H9 (cell line): ENCODE measurements around the gene RUVBL1. TPM values are rescaled to one million over a fixed set of nuclear protein-coding genes. Genes with fewer than 3 reads are reported as not detected.

Experiments
- DNase-seq: peaks from one replicate; pipeline ENCODE4 v3.0.0-alpha.2; 2017
- H2AFZ ChIP-seq: one replicate; pipeline ENCODE4 v1.6.1; 2013; ENCODE audit warnings: mild to moderate bottlenecking, low read length, control low read depth, moderate library complexity
- H2AK5ac ChIP-seq: 2 replicates; pipeline ENCODE4 v1.6.1; 2013; ENCODE audit warnings: low read length, control low read depth, mixed read lengths; ENCODE audit not compliant: insufficient read length
- H2BK120ac ChIP-seq: one replicate; pipeline ENCODE4 v1.6.1; 2013; ENCODE audit warnings: low read depth, mild to moderate bottlenecking, low read length, control low read depth, inconsistent platforms; ENCODE audit not compliant: poor library complexity, severe bottlenecking
- H2BK12ac ChIP-seq: 2 replicates; pipeline ENCODE4 v1.6.1; 2013; ENCODE audit warnings: low read length, control low read depth, mixed read lengths, low read depth; ENCODE audit not compliant: insufficient read length
- H2BK15ac ChIP-seq: 2 replicates; pipeline ENCODE4 v1.6.1; 2013; ENCODE audit warnings: low read depth, low read length, control low read depth
- H2BK20ac ChIP-seq: one replicate; pipeline ENCODE4 v1.6.1; 2013; ENCODE audit warnings: low read depth, mild to moderate bottlenecking, low read length, control low read depth, inconsistent platforms; ENCODE audit not compliant: poor library complexity, severe bottlenecking
- H2BK5ac ChIP-seq: 2 replicates; pipeline ENCODE4 v1.6.1; 2013; ENCODE audit warnings: low read length, control low read depth, mixed read lengths; ENCODE audit not compliant: insufficient read length
- H3K14ac ChIP-seq: 2 replicates; pipeline ENCODE4 v1.6.1; 2013; ENCODE audit warnings: low read length, control low read depth; ENCODE audit not compliant: insufficient read depth
- H3K18ac ChIP-seq: 2 replicates; pipeline ENCODE4 v1.6.1; 2013; ENCODE audit warnings: low read depth, mild to moderate bottlenecking, mixed read lengths, low read length, control low read depth; ENCODE audit not compliant: insufficient read length
- H3K23ac ChIP-seq: 2 replicates; pipeline ENCODE4 v1.6.1; 2013; ENCODE audit warnings: low read length, control low read depth, mixed read lengths, low read depth; ENCODE audit not compliant: insufficient read length
- H3K23me2 ChIP-seq: 2 replicates; pipeline ENCODE4 v1.6.1; 2013; ENCODE audit warnings: low read depth, mild to moderate bottlenecking, mixed read lengths, low read length, control low read depth; ENCODE audit not compliant: insufficient read length, poor library complexity, severe bottlenecking
- H3K27ac ChIP-seq: 2 replicates; pipeline ENCODE4 v1.5.1; 2013; ENCODE audit warnings: low read length, control low read depth, mixed read lengths, low read depth; ENCODE audit not compliant: insufficient read length
- H3K27me3 ChIP-seq: 2 replicates; pipeline ENCODE4 v1.6.1; 2013; ENCODE audit warnings: low read length, control low read depth, inconsistent platforms; ENCODE audit not compliant: insufficient read depth
- H3K4ac ChIP-seq: 2 replicates; pipeline ENCODE4 v1.6.1; 2013; ENCODE audit warnings: low read depth, mild to moderate bottlenecking, control low read depth, inconsistent platforms, low read length, moderate library complexity
- H3K4me1 ChIP-seq: 2 replicates; pipeline ENCODE4 v1.6.1; 2013; ENCODE audit warnings: low read length, control low read depth, inconsistent platforms; ENCODE audit not compliant: insufficient read depth
- H3K4me2 ChIP-seq: 2 replicates; pipeline ENCODE4 v1.6.1; 2013; ENCODE audit warnings: low read length, control low read depth, mixed read lengths; ENCODE audit not compliant: insufficient read length, insufficient read depth
- H3K56ac ChIP-seq: 2 replicates; pipeline ENCODE4 v1.6.1; 2013; ENCODE audit warnings: low read depth, mild to moderate bottlenecking, mixed read lengths, low read length, control low read depth; ENCODE audit not compliant: insufficient read length
- H3K79me1 ChIP-seq: 2 replicates; pipeline ENCODE4 v1.6.1; 2013; ENCODE audit warnings: low read depth, mild to moderate bottlenecking, moderate library complexity, low read length, control low read depth, inconsistent platforms; ENCODE audit not compliant: insufficient read depth, poor library complexity, severe bottlenecking
- H3K79me2 ChIP-seq: 2 replicates; pipeline ENCODE4 v1.6.1; 2013; ENCODE audit warnings: low read length, control low read depth, inconsistent platforms; ENCODE audit not compliant: insufficient read depth
- H3K9ac ChIP-seq: 2 replicates; pipeline ENCODE4 v1.6.1; 2013; ENCODE audit warnings: low read length, control low read depth, mixed read lengths; ENCODE audit not compliant: insufficient read length; ENCODE audit errors: extremely low read depth
- H3K9me3 ChIP-seq: one replicate; pipeline ENCODE4 v1.6.1; 2013; ENCODE audit warnings: low read depth, low read length, inconsistent platforms; ENCODE audit not compliant: control insufficient read depth
- H3T11ph ChIP-seq: one replicate; pipeline ENCODE4 v1.6.1; 2013; ENCODE audit warnings: mild to moderate bottlenecking, low read length, control low read depth, inconsistent platforms
- H4K20me1 ChIP-seq: one replicate; pipeline ENCODE4 v1.6.1; 2013; ENCODE audit not compliant: control insufficient read depth, insufficient read length, insufficient read depth
- H4K5ac ChIP-seq: 2 replicates; pipeline ENCODE4 v1.6.1; 2013; ENCODE audit warnings: low read depth, mild to moderate bottlenecking, mixed read lengths, low read length, control low read depth; ENCODE audit not compliant: insufficient read length
- H4K8ac ChIP-seq: replicated peaks from 2 replicates; pipeline ENCODE4 v1.6.1; 2013; ENCODE audit warnings: low read length, control low read depth, mixed read lengths, low read depth; ENCODE audit not compliant: insufficient read length
- H4K91ac ChIP-seq: 2 replicates; pipeline ENCODE4 v1.6.1; 2013; ENCODE audit warnings: low read depth, mild to moderate bottlenecking, moderate library complexity, mixed read lengths, low read length, control low read depth; ENCODE audit not compliant: insufficient read length
- H3K27ac Mint-ChIP-seq, 3 experiments: 2 replicates in 2 of 3; 3 replicates in 1 of 3; pipeline ENCODE4 v1.8.0; 2020 to 2021; ENCODE audit warnings: mixed read lengths in 3 of 3, mild to moderate bottlenecking in 1 of 3, moderate library complexity in 1 of 3
- H3K27me3 Mint-ChIP-seq: 2 replicates; pipeline ENCODE4 v1.8.0; 2021; ENCODE audit warnings: low read depth, mild to moderate bottlenecking, moderate library complexity, mixed read lengths
- H3K36me3 Mint-ChIP-seq, 3 experiments: 2 replicates in 2 of 3; 3 replicates in 1 of 3; pipeline ENCODE4 v1.8.0; 2020 to 2021; ENCODE audit warnings: low read depth in 3 of 3, mixed read lengths in 3 of 3; ENCODE audit not compliant: insufficient read depth in 1 of 3
- H3K4me1 Mint-ChIP-seq, 2 experiments: 2 replicates each; pipeline ENCODE4 v1.8.0; 2020; ENCODE audit warnings: mixed read lengths in 2 of 2
- H3K4me3 Mint-ChIP-seq, 2 experiments: 2 replicates in 1 of 2; 3 replicates in 1 of 2; pipeline ENCODE4 v1.8.0; 2020 to 2021; ENCODE audit warnings: mild to moderate bottlenecking in 2 of 2, mixed read lengths in 2 of 2, moderate library complexity in 1 of 2
- H3K9me3 Mint-ChIP-seq, 2 experiments: 2 replicates in 1 of 2; 3 replicates in 1 of 2; pipeline ENCODE4 v1.8.0; 2020; ENCODE audit warnings: mild to moderate bottlenecking in 2 of 2, mixed read lengths in 2 of 2, moderate library complexity in 1 of 2
- WGBS: extraction: QIAGEN DNeasy Blood & Tissue Kit; methylation state at CpG from one replicate; pipeline ENCODE4 v1.1.7; 2013; ENCODE audit warnings: missing lambda C conversion rate, low lambda C conversion rate, mixed read lengths; ENCODE audit not compliant: insufficient read length; ENCODE audit errors: extremely low coverage; 5-methylcytosine and 5-hydroxymethylcytosine counted together
- total RNA-seq: library from RNA; stranded (reverse); gene quantifications from 2 replicates; pipeline ENCODE4 v1.2.1, GENCODE V29; 2021
- TF ChIP-seq, protein P1 (sequence below): fragments of 200-600 bp; sonication (generic); conservative IDR thresholded peaks from 3 replicates; pipeline ENCODE4 v1.8.0; 2021; ENCODE audit warnings: antibody characterized with exemption, mild to moderate bottlenecking

Gene RUVBL1
- total RNA-seq, 1 experiment from 2014 or later, result 99.6 TPM

DNA sequence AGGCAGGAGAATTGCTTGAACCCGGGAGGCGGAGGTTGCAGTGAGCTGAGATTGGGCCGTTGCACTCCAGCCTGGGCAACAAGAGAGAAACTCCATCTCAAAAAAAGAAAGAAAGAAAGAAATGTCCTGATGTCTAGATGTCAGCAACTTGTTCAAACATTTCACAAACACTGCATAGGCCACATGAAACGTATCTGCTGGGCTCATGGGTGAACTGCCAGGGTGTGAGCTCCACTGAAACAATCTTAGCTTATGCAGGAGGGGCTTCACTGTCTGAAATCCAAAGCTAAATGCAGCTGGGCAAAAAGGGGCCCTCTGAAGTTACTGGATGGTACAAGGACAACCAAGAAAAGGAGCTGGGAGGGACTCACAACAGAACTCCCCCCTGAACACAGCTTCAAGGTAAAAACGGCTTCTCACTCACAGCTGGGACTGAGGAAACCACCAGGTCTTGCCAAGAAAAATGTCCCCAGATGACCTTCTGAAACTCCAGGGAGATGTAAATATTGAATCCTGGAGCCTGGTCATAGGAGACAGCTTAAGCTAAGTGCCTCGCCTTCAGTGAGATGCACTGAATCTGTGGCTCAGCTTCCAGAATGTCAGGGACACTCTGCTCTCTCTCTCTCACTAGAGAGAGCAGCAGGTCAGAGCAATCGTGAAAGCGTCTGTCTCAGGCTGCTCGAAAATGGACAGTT lies 39.5 kb downstream of the RUVBL1 start:
- Histone ChIP-seq H2BK5ac (no peak overlapping the region), H2BK20ac (no peak overlapping the region), H3K4me1 (no peaks in the 10 kb centered on the region), H4K20me1 (no peaks in the 10 kb centered on the region), H4K8ac (no peak overlapping the region), H3K23me2 (no peaks in the 10 kb centered on the region), H3K4ac (no peak overlapping the region), H4K91ac (no peak overlapping the region), H3K56ac (no peak overlapping the region), H3K23ac (no peak overlapping the region), H2BK12ac (no peak overlapping the region), H4K5ac (no peak overlapping the region), H2AK5ac (no peak overlapping the region), H3T11ph (no peak overlapping the region), H2AFZ (no peak overlapping the region), H3K27ac (no peak overlapping the region), H3K14ac (no peak overlapping the region), H3K27me3 (no peaks in the 10 kb centered on the region), H3K79me2 (no peaks in the 10 kb centered on the region), H3K9me3 (no peaks in the 10 kb centered on the region), H2BK120ac (no peak overlapping the region), H3K79me1 (no peaks in the 10 kb centered on the region), H3K18ac (no peak overlapping the region), H3K9ac (no peak overlapping the region), H3K4me2 (no peak overlapping the region), H2BK15ac (no peak overlapping the region)
- no peaks in the 10 kb centered on the region for H3K9me3 Mint-ChIP-seq
- H3K27ac Mint-ChIP-seq, result no peak overlapping the region
- TF ChIP-seq, protein P1, sequence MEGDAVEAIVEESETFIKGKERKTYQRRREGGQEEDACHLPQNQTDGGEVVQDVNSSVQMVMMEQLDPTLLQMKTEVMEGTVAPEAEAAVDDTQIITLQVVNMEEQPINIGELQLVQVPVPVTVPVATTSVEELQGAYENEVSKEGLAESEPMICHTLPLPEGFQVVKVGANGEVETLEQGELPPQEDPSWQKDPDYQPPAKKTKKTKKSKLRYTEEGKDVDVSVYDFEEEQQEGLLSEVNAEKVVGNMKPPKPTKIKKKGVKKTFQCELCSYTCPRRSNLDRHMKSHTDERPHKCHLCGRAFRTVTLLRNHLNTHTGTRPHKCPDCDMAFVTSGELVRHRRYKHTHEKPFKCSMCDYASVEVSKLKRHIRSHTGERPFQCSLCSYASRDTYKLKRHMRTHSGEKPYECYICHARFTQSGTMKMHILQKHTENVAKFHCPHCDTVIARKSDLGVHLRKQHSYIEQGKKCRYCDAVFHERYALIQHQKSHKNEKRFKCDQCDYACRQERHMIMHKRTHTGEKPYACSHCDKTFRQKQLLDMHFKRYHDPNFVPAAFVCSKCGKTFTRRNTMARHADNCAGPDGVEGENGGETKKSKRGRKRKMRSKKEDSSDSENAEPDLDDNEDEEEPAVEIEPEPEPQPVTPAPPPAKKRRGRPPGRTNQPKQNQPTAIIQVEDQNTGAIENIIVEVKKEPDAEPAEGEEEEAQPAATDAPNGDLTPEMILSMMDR, result no peak
- no peak for DNase-seq
- H3K4me3 Mint-ChIP-seq, result no peak overlapping the region
- peaks cover 34 to 85% (median 84%) of the 10 kb centered on the region in 3 experiments; a peak in 6 of 7 replicates for H3K36me3 Mint-ChIP-seq
- WGBS, result no CpG with 5 or more reads among the region's 9 CpGs
- no peaks in the 10 kb centered on the region; the same call in 1 of the 2 replicates for H3K27me3 Mint-ChIP-seq
- no peaks in the 10 kb centered on the region for H3K4me1 Mint-ChIP-seq
